Breast epithelium (tissue), 4 donors: Measurements from ENCODE around the gene ARSA. TPM values are rescaled to one million over a fixed set of nuclear protein-coding genes. Genes with fewer than 3 reads are reported as not detected.

Experiments used
- DNase-seq, 2 donors: peaks; one replicate each; pipeline ENCODE4 v3.0.0-alpha.2; 2019; ENCODE audit warnings: low spot score in 2 of 2
- H3K27ac ChIP-seq, 2 donors: fragments of 200-600 bp; sonication (generic) in 1 of 2; one replicate each; pipeline ENCODE4 v1.5.1; 2016 to 2019; ENCODE audit warnings: mild to moderate bottlenecking in 1 of 2
- H3K27me3 ChIP-seq, 2 donors: fragments of 200-600 bp; sonication (generic) in 1 of 2; one replicate each; pipeline versions ENCODE4 v1.5.1 to v1.6.0; 2017 to 2019; ENCODE audit warnings: control low read depth in 1 of 2, mild to moderate bottlenecking in 1 of 2
- H3K36me3 ChIP-seq: fragments of 200-600 bp; one replicate; pipeline ENCODE4 v1.5.1; 2019
- H3K4me1 ChIP-seq, 2 donors: fragments of 200-600 bp; sonication (generic); one replicate each; pipeline ENCODE4 v1.5.1; 2016 to 2019; ENCODE audit warnings: control low read depth in 1 of 2
- H3K4me3 ChIP-seq, 3 donors: fragments of 200-600 bp; sonication (generic); 1 replicate in 2 of 3; 2 replicates in 1 of 3; pipeline ENCODE4 v1.5.1; 2016 to 2019; ENCODE audit warnings: mild to moderate bottlenecking in 3 of 3, moderate library complexity in 2 of 3
- H3K9me3 ChIP-seq, 2 donors: fragments of 200-600 bp; sonication (generic) in 1 of 2; one replicate each; pipeline ENCODE4 v1.5.1; 2016 to 2019; ENCODE audit warnings: control low read depth in 1 of 2
- CTCF ChIP-seq, 3 donors: fragments of 450-650 bp; IDR thresholded peaks; one replicate each; pipeline ENCODE4 v1.5.1; 2016 to 2017; ENCODE audit warnings: antibody characterized with exemption in 3 of 3, mild to moderate bottlenecking in 3 of 3, moderate library complexity in 3 of 3
- POLR2A ChIP-seq: fragments of 450-650 bp; IDR thresholded peaks from one replicate; pipeline ENCODE4 v1.6.1; 2016; ENCODE audit warnings: antibody characterized with exemption, mild to moderate bottlenecking, moderate library complexity
- POLR2AphosphoS5 ChIP-seq, 3 donors: sonication (generic); formaldehyde crosslinking; IDR thresholded peaks; one replicate each; pipeline ENCODE4 v1.6.1; 2017; ENCODE audit warnings: antibody characterized with exemption in 3 of 3
- intact Hi-C: fragments of 100-400 bp; cut with DNase I; formaldehyde crosslinking; loops from one replicate; pipeline ENCODE4 v1.15.1; 2023; ENCODE audit warnings: low total_unique reads
- total RNA-seq, 3 donors: library from RNA; depleted of rRNA; stranded (reverse); fragments of >200 nt; gene quantifications; one replicate each; pipeline ENCODE4 v1.1.0, GENCODE V29; 2016

ARSA gene
- total RNA-seq, 3 donors from 2014 or later: 23.8 to 39.0 (median 36.3) TPM

GRCh38 chr22:50626314-50626849 is 1.6 kb downstream of the ARSA start:
- no peak overlapping the region for H3K27ac ChIP-seq
- H3K27me3 ChIP-seq: no peaks in the 10 kb centered on the region
- TF ChIP-seq POLR2AphosphoS5 (IDR thresholded peaks at IDR 0.05) (no peak), CTCF (IDR thresholded peaks at IDR 0.05) (no peak), POLR2A (no peak)
- intact Hi-C loops: no loop called here
- no peaks in the 10 kb centered on the region for H3K36me3 ChIP-seq
- H3K4me1 ChIP-seq: peaks cover 0 to 17% of the 10 kb centered on the region in 2 donors
- H3K9me3 ChIP-seq: no peaks in the 10 kb centered on the region
- DNase-seq: peak in 1 of 2 donors; percentile 49
- peak overlapping the region in 1 of 3 donors; percentile 83 for H3K4me3 ChIP-seq

- DNase-seq: peak in 1 of 2 donors; percentile 49
- H3K9me3 ChIP-seq: no peaks in the 10 kb centered on the region
- H3K36me3 ChIP-seq: no peaks in the 10 kb centered on the region
- intact Hi-C loops: no loop called here
- H3K4me1 ChIP-seq: peaks cover 0 to 23% of the 10 kb centered on the region in 2 donors
- H3K27me3 ChIP-seq: no peaks in the 10 kb centered on the region
- TF ChIP-seq CTCF (IDR thresholded peaks at IDR 0.05): no peak
- TF ChIP-seq POLR2A: no peak
- TF ChIP-seq POLR2AphosphoS5 (IDR thresholded peaks at IDR 0.05): no peak
- H3K4me3 ChIP-seq: no peak overlapping the region
- H3K27ac ChIP-seq: no peak overlapping the region
These were observed 2.2 kb downstream of the ARSA start for GRCh38 chr22:50625568-50626313.

GRCh38 chr22:50625131-50625567 is 2.8 kb downstream of the ARSA start:
- Histone ChIP-seq H3K9me3 (no peaks in the 10 kb centered on the region), H3K27me3 (no peaks in the 10 kb centered on the region), H3K36me3 (no peaks in the 10 kb centered on the region), H3K4me3 (no peak overlapping the region), H3K4me1 (peaks cover 0 to 27% of the 10 kb centered on the region in 2 donors), H3K27ac (no peak overlapping the region)
- intact Hi-C loops: no loop called here
- DNase-seq: peak in 1 of 2 donors; percentile 36
- TF ChIP-seq POLR2A (no peak), CTCF (IDR thresholded peaks at IDR 0.05) (no peak), POLR2AphosphoS5 (IDR thresholded peaks at IDR 0.05) (no peak)

GRCh38 chr22:50624347-50625130 is 3.4 kb downstream of the ARSA start:
- no peak for TF ChIP-seq POLR2AphosphoS5 (IDR thresholded peaks at IDR 0.05)
- no peak for TF ChIP-seq CTCF (IDR thresholded peaks at IDR 0.05)
- no peak for TF ChIP-seq POLR2A
- DNase-seq: peak in 1 of 2 donors; percentile 25
- Histone ChIP-seq H3K36me3 (no peaks in the 10 kb centered on the region), H3K27ac (no peak overlapping the region), H3K27me3 (no peaks in the 10 kb centered on the region), H3K4me1 (peaks cover 0 to 27% of the 10 kb centered on the region in 2 donors), H3K9me3 (no peaks in the 10 kb centered on the region), H3K4me3 (no peak overlapping the region)
- intact Hi-C loops: no loop called here
